Measurements from ENCODE around the gene TDRD7.

TDRD7 gene, protein sequence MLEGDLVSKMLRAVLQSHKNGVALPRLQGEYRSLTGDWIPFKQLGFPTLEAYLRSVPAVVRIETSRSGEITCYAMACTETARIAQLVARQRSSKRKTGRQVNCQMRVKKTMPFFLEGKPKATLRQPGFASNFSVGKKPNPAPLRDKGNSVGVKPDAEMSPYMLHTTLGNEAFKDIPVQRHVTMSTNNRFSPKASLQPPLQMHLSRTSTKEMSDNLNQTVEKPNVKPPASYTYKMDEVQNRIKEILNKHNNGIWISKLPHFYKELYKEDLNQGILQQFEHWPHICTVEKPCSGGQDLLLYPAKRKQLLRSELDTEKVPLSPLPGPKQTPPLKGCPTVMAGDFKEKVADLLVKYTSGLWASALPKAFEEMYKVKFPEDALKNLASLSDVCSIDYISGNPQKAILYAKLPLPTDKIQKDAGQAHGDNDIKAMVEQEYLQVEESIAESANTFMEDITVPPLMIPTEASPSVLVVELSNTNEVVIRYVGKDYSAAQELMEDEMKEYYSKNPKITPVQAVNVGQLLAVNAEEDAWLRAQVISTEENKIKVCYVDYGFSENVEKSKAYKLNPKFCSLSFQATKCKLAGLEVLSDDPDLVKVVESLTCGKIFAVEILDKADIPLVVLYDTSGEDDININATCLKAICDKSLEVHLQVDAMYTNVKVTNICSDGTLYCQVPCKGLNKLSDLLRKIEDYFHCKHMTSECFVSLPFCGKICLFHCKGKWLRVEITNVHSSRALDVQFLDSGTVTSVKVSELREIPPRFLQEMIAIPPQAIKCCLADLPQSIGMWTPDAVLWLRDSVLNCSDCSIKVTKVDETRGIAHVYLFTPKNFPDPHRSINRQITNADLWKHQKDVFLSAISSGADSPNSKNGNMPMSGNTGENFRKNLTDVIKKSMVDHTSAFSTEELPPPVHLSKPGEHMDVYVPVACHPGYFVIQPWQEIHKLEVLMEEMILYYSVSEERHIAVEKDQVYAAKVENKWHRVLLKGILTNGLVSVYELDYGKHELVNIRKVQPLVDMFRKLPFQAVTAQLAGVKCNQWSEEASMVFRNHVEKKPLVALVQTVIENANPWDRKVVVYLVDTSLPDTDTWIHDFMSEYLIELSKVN

DNA sequence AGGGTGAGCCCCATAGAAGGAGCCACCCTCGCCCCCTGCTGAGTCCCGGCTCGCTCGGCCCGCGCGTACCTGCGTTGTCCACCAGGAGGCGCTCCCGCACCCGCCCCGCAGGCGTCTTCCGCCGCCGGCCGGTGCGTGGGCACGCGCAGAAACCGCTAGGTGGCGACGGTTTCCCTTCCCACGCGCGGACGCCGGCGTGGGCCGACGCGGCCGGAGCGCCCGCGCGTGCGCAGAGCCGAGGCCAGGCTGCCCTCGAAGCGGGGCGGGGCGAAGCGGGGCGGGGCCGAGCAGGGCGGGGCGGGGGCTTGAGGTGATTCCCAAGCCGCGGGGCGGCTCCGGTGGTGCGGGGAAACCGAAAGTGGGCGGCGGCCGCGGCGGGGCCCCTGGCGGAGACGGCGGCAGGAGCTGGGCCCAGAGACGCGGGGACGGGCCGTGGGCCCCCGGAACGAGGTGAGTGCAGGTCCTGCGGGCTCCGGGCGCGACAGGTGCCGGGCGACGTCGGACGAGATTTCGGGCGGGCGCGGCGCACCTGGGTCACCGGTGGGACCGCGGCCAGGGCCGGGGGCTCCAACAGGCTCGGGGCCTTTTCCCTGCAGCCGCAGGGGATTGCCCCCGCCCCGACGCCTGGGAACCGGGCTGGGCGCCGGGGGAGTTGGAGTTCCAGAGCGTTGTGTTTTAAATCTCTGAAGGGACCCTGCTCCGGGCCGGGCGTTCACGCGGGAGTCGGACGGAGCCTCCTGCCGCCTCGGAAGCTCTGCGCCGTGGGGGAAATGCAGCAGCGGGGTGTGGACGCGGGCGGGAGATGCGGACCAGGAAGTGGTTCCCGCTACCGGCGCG, at the start of gene TDRD7:
TDRD7 (plus strand) TSS at position 308 of the 837 bp plus-strand sequence. CDS start 16,370 bp downstream, outside the sequence.
- peak; percentile 83 for DNase-seq (ENCODE audit: low read depth)

DNA sequence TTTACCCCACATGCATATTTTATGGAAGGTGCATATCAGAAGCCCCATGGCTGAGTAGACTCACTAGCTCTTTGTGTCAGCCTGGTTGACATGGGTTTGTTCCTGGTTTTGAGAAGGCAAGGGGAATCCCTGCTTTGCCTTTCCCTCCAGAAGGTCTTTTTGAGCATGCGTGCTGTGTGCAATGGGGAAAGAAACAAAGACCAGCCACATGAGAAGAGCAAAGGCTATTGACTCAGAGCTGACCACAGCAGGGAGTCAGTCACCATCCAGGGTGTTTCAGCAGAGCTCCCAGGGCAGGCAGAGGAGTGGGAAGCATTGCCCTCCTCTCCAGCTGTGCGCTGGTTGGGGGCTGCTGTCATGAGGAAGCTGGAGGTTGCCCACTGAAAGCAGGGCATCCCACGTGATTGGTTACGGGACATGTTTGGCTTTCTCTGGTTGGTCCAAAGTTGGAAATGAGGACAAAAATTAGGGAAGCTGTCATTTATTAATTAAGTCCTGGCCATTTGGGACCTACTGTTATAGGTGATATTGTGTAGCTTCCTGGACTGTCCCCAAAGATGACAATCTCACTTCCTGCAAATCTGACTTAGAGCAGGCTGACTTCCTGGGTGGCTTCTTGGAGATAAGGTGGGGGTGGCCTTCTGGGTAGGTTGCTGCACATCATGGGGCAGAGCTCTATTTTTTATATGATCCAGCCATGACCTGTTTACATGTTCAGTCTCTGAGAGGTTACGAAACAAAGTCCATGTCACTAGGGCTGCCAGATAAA, 48.9 kb upstream of the TDRD7 start:
- DNase-seq (ENCODE audit: low read depth) = no peak

DNA sequence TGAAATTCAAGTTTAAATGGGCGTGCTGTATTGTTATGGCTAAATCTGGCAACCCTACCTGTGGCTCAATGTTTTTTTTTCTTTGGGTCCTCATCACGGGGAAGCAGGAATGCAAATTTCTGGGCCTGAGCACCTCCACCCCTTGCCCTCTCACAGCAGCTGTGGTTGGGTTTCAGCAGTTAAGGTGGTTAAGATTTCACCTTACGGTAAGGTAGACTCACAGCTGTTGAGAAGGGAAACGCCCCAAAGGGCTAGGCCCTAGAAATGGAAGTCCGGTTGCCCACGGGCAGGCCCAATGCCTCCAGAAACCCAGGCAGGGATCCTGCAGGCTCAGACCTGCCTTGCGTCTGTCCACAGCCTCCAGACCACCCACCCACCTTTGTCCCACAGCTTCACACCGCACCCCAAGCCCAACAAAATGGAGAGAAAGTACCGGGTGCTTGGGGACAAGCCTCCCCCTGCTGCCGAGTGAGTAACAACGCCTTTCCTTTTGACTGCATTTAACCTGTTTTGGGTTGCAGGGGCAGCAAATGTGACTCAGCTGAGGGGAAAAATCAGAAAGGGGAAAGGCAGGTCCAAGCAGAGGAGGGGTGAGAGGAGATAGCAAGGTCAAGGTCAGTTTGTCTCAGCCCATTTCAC, 48.1 kb upstream of the TDRD7 start:
- no peak for DNase-seq (ENCODE audit: low read depth)

DNA sequence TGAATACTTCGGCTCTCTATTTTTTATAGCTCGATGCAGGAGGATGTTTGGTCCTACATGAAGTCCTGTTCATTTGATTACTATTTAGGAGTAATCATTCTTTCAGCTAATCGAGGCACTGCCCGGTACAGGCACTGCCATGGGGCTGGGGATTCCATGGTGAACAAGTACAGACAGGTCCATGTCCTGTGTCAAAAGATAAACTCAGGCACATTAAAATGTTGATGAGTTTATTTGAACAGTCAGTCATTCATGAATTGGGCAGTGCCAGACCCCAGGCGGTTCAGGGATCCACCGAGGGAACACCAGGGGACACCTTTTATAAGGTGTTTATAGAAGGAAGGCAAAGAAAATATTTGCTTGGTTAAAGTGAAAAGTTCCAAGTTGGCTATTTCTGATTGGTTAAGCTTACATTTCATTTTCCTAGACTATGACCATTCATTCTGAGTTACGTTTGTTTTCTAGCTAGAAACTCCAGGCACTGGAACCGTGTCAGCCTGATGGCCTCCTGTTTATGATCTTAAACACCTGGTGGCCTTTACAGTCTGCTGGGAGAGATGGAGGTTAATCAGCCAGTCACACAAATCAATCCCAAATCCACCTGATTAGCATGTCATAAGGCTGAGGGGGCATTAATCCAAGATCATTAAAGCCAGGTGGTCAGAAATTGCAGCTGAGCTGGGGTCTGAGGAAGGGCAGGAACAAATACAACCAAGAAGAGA, 47.0 kb upstream of the TDRD7 start:
- DNase-seq (ENCODE audit: low read depth) = no peak

DNA sequence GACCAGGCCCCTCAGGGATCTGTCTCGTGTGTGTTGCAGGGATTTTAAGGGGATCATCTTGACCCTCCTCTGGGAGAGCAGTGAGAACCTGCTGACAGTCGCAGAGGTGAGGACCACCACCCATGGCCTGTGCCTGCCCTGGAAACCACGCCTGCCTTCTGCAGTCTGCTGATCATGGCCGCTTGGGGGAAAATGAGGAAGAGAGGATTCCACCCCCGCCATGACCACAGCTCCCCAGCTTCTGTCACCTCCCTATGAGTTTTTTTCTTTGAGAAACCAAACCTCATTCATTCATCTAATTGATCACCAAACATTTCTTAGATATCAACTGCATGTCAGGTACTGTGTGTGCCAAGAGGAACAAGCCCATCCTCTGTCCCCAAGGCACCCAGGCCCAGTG, 46.3 kb upstream of the TDRD7 start:
- no peak for DNase-seq (ENCODE audit: low read depth)

DNA sequence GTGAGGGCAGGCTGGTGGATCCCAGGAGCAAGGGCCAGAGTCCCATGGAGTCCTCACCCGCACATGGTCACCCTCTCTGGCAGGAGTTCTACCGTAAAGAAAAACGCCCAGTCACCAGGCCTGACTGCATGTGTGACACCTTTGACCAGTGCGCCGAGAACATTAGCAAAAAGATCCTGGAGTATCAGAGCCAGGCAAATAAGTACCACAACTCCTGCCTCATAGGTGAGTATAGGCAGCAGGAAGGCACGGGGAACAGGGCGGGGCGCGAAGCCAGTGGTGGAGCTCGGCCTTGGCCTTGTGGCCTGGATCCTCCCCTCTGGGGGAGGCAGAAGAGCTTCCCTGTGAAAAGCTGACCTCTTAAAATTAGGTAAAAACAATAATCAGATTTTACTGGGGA, 45.4 kb upstream of the TDRD7 start:
- no peak for DNase-seq (ENCODE audit: low read depth)

DNA sequence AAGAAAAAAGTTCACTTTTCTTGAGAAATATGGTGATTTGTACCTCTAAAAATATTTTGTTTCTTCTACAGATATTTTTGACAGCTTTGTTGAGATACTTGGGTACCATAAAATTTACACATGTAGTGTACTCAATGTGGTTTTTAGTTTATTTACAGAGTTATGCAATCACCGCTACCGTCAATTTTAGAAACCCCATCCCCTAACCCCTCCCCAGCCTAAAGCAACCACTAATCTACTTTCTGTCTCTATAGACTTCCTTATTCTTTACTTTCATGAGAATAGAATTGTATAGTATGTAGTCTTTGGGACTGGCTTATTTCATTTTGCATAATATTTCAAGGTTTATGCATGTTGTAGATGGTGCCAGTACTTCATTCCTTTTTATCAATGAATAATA, 45.0 kb upstream of the TDRD7 start:
- no peak for DNase-seq (ENCODE audit: low read depth)

DNA sequence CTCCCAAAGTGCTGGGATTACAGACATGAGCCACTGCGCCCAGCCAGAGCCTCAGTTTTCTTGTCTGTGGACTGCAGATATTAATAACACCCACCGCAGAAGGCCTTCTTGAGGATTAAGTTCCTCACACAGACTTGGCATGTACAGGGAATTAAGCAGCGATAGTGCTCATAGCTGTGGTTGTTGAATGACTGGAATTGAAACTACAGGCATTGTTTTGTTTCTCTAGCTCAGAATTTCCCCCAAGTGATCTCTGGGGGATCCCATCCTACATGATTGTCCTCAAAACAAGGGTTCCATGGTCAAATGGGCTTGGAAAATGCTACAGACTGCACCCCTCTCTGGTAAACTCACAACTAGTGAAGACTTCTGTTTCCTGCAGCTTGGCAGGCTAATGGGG, 44.2 kb upstream of the TDRD7 start:
- DNase-seq (ENCODE audit: low read depth) = no peak

DNA sequence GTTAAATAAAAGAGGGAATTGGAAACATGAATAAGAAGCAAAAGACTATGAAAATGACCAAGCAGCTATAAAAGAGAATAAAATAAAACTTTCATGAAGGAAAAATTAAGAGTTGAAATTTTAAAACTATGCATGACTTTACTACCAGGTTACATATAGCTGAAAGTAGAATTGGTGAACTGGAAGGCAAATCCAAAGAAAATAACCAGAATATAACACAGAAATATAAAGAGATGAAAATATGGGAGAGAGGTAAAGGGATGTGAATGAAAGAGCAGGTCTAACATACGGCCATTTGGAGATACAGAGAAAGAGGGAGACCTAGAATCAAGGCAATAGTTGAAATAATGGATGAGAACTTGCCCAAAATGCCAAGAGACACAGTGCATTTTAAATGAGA, 42.9 kb upstream of the TDRD7 start:
- DNase-seq (ENCODE audit: low read depth) = no peak

DNA sequence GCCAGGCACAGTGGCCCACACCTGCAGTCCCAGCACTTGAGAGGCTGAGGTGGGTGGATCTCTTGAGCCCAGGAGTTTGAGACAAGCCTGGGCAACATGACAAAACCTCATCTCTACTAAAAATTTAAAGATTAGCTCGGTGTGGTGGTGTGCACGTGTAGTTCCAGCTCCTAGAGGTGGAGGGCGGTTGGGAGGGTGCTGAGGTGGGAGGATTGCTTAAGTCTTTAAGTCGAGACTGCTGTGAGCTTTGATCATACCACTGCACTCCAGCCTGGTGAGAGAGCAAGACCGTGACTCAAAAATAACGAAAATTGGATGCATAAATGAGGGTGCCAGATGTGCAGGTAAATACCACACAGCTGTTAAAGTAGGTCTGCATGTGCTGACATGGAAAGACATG, 39.3 kb upstream of the TDRD7 start:
- DNase-seq (ENCODE audit: low read depth) = no peak

DNA sequence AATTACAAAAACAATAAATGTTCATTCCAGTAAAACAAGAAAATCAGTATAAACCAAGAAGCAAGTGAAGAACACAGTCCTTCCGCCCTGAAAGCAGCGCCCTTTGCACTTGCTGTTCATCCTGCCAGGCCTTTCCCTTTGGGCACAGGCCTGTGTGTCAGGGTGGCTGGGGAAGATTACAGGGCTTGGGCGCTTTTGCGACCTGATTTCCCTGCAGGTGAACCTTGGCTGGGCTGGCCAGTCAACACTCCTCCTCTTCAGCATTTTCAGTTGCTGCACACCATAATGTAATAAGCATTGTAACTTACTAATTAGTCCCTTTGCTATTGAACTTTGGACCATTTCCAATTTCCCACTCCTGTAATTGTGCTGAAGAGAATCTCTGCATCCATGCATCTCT, 38.6 kb upstream of the TDRD7 start:
- no peak for DNase-seq (ENCODE audit: low read depth)

DNA sequence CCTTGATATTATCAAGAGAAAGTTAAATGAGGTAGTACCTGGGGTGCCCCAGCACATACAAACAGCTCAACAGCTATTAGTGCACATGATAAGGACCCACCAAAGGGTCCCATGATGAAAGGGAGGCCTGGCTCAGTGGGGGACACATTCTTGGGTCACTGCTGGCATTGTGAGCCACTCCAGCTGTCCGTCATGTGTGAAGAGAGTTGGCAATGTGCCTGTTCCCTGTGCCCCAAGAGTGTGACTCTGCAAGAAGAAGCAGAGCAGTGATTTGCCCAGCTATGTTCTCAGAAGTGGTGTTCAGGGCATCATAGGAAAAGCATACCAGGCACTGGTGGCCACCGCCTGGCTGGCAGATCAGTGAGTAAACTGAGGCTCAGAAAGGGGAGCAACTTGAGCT, 37.1 kb upstream of the TDRD7 start:
- no peak for DNase-seq (ENCODE audit: low read depth)

DNA sequence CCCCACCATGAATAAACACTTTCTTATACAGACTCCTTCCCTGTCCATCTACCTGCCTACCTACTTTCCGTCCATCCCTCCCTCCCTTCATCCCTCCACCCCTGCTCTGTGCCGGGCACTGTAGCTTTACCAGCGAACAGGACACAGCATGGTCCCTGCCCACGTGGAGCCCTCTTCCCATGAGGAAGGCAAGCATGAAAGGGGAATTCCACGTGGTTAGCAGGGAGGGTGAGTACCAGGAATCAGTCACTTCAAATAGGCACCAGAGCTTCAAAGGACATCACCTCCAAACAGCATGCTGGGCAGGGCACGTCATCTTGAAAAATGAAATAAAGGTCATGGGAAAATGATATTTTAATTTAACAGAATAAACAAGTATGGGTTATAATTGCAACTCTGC, 35.0 kb upstream of the TDRD7 start:
- no peak for DNase-seq (ENCODE audit: low read depth)

DNA sequence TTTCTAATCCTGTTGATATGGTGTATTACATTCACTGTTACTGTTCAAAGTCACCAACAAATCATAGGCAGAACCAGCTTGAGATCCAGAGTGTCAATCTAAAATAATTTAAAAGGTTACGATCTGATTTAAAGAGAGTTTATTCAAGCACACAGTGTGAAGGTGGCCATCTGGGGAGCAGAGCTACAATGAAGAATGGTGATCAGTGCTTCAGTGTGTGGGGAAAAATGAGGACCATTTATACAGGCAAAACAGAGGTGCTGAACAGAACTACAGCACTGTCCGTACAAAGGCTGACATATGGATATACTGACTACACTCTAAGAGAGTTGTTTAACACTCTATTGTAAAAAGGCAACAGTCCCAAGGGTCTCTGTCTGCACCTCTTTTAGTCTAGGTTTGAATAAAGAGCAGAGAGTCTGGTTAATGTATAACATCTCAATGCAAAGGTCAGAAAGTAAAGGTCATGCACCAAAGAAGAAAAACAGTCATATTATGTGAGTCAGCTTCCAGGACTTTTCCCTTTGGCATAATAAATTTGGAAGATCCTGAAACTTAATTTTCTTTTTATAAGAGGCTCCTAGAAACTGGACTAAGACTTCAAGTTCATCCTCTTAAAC, 29.7 kb upstream of the TDRD7 start:
- no peak for DNase-seq (ENCODE audit: low read depth)

DNA sequence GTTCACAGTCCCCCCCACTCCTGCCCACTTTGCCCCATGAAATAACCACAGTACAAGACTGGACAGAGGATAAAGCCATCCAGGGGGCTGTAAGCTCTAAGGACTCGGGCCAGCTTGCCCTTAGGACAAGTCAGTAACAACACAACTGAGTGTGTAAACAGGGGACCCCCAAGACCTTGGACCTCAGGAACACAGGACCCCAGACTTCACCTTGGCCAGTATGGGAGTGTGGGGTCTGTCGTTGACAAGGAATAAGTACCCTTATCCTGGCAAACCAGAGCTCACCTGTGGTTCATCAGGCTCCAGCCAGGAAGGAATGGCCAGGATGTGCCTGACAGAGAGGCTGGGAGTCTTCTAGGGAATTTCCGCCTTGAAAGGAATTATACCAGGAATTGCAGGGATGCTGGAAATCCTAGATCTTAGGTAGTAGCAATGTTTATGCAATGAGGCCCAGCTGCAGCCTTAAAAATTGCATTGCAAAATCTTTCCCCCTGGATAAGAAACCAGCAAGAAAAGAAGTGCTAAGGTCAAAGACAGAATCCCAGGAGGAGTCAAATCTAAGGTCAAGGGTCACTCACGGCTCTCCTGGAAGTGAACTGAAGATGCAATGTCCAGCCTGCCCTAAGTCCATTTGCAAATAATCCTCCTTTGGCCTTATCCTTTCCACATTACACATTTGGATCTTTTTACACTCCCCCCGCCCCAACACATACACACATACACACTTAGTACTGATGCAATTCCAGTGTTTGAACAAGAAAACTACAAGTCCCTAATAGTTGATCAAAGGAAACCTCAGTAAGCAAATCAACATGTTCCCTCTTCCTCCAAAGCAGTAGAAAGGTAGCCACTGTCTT, 27.3 kb upstream of the TDRD7 start:
- no peak for DNase-seq (ENCODE audit: low read depth)

DNA sequence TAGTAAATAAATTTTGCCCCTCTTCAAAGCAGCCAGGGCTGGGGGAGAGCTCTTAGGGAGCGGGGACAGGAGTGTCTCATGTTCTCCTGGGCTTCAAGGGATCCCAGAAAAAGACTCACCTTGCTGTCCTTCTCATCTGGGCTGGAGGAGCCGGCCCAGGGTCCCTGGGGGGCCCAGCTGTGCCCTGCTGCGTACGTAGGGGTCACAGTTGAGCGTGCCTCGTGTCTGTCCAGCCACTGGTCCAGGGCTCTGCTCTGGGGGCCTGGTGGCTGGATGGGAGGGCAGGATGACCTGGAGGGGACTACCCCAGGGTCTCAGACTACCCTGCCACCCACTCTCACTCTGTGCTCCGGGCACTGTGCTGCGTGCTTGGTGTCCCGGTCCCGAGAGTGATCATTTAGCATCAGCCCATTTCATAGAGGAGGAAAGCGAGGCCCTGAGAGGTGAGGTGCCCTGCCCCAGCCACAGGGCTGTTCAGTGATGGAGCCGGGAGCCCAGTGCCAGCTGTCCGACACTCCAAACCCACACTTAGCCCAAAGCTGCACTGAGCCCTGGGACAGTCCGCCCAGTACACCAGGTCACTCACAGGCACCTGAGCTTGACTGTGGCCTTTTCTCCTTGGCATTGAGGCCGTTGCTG, 26.2 kb upstream of the TDRD7 start:
- DNase-seq (ENCODE audit: low read depth) = no peak

DNA sequence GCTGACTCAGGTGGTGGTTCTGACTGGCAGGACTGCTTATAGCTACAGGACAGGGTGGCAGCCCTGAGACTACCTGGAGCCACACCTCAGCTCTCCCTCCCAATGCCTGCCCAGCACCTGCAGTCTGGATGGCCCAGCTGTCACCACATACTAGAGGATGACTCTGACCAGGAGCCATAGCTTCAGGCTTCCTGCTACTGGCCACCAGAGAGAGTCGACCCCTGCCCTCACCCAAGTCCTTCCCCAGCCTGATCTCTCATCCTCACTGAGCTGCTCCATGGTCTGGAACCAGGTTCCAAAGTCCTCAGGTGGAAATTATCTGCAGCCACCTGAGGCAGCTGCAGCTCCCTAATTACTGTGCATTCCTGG, 25.6 kb upstream of the TDRD7 start:
- DNase-seq (ENCODE audit: low read depth) = no peak
